Endothelial cell (in vitro differentiated cells): ENCODE measurements around the gene NRG2. TPM values are rescaled to one million over a fixed set of nuclear protein-coding genes. Genes with fewer than 3 reads are reported as not detected.

Source experiments
- DNase-seq: peaks from one replicate; pipeline ENCODE4 v3.0.0; 2021; ENCODE audit warnings: low spot score
- H3K27ac Mint-ChIP-seq: one replicate; pipeline ENCODE4 v1.8.0; 2021; ENCODE audit warnings: mixed read lengths, inconsistent platforms; ENCODE audit not compliant: unreplicated experiment
- H3K27me3 Mint-ChIP-seq: one replicate; pipeline ENCODE4 v1.8.0; 2021; ENCODE audit warnings: mild to moderate bottlenecking, moderate library complexity, mixed read lengths, inconsistent platforms; ENCODE audit not compliant: unreplicated experiment
- H3K36me3 Mint-ChIP-seq: one replicate; pipeline ENCODE4 v1.8.0; 2021; ENCODE audit warnings: mild to moderate bottlenecking, low read depth, mixed read lengths, inconsistent platforms; ENCODE audit not compliant: unreplicated experiment
- H3K4me1 Mint-ChIP-seq: one replicate; pipeline ENCODE4 v1.8.0; 2021; ENCODE audit warnings: mild to moderate bottlenecking, mixed read lengths, inconsistent platforms; ENCODE audit not compliant: unreplicated experiment
- H3K4me3 Mint-ChIP-seq: one replicate; pipeline ENCODE4 v1.8.0; 2021; ENCODE audit warnings: mild to moderate bottlenecking, mixed read lengths, inconsistent platforms; ENCODE audit not compliant: unreplicated experiment
- H3K9me3 Mint-ChIP-seq: one replicate; pipeline ENCODE4 v1.8.0; 2021; ENCODE audit warnings: mixed read lengths, inconsistent platforms; ENCODE audit not compliant: unreplicated experiment
- CTCF ChIP-seq: fragments of 200-600 bp; sonication (generic); IDR thresholded peaks from one replicate; pipeline ENCODE4 v1.5.0; 2021; ENCODE audit warnings: antibody characterized with exemption; ENCODE audit not compliant: unreplicated experiment
- total RNA-seq: library from RNA; stranded (reverse); fragmentation: NEBNext Ultra II Directional; extraction: Animal tissue kit (Norgen Biotek cat#: 25700); gene quantifications from one replicate; pipeline ENCODE4 v1.2.1, GENCODE V29; 2021; ENCODE audit not compliant: unreplicated experiment

The NRG2 gene
- total RNA-seq, 1 donor from 2014 or later, result not detected

DNA sequence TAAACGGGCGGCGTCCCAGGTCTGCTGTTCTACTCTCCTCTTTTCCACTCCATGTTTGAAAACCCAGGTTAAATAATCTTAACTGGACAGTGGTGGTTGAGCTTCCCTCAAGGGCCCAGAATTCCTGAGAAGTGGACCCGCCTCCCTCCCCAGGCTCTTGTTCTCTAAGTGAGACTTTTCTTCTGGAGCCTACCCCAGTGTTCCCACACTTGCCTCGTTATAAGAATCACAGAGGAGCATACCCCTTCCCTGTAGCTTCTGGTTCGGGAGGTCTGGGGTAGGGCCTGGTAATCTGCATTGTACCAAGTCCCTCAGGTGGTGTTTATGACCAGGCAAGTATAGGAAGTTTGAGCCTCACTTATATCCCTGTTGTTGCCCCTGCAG is 235.5 kb downstream of the NRG2 start:
- H3K9me3 Mint-ChIP-seq, result no peaks in the 10 kb centered on the region
- TF ChIP-seq CTCF, result no peak
- DNase-seq, result no peak
- H3K27me3 Mint-ChIP-seq, result peaks cover 9% of the 10 kb centered on the region
- H3K4me1 Mint-ChIP-seq, result no peaks in the 10 kb centered on the region
- peaks cover 9% of the 10 kb centered on the region for H3K36me3 Mint-ChIP-seq
- no peak overlapping the region for H3K27ac Mint-ChIP-seq
- no peak overlapping the region for H3K4me3 Mint-ChIP-seq

DNA sequence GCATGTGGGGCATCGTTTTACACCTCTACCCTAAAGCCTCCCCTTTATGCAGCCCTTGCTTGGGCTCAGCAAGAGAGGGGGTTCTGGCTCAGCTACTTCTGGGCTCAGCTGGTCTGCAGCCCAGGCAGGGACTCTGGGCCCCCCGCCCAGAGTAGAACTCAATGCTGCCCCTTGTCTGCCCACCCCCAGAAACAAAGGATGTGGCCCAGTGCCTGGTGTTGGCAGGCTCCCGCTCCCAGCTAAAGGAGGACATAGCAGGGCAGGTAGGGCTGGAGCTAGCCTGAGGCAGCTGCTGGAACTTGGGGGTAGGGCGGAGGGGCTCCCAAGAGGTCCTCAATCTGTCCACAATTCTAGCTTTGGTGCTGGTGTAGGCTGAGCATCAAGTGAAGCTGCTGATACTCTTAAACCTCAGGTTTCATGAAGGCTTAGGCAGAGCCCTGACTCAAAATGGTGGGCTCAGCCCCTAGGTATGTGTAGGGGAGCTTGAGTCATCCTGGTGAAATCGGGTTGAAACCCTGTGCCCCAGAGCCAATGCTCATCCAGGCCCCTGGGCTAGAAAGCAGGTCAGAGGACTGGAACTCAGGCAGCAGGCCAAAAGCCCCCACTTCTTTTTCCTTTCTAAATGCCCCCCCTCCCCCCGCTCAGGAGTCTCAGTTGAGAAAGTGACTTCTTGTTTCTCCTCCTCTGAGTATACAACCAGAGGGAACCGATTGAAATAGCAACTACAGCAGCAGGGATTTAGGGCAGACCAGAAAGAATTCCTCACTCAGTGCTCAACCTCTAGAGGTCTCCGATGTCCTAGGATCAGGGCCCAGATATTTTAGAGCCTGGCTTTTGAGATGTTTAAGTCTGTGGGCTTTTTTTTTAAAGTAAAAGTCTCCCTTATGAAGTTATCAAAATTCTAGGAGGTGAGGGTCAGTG is 236.1 kb downstream of the NRG2 start:
- Mint-ChIP-seq H3K27me3 (peaks cover 8% of the 10 kb centered on the region), H3K4me1 (no peaks in the 10 kb centered on the region), H3K4me3 (no peak overlapping the region), H3K36me3 (peaks cover 9% of the 10 kb centered on the region), H3K9me3 (no peaks in the 10 kb centered on the region), H3K27ac (no peak overlapping the region)
- TF ChIP-seq CTCF, result no peak
- no peak for DNase-seq

DNA sequence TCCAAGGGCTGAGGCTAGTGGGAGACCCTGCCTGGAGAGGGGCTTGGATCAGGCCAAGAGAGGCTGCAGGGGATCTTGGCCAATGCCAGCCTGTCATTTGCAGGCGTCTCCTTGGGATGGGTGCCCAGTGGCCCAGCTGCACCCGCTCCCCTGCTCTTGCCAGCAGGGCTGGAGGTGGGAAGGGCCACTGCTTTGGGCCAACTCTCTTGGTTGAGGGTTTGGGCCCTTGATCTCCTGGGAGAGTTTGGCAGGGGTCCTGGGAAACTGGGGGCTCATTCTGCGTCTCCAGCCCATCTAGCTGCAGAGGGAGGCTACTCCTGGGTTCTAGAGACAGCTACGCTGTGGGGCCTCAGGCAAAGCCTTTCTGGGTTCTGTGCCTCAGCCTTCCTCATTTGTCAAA is 237.0 kb downstream of the NRG2 start:
- no peak overlapping the region for H3K27ac Mint-ChIP-seq
- H3K27me3 Mint-ChIP-seq, result peaks cover 8% of the 10 kb centered on the region

DNA sequence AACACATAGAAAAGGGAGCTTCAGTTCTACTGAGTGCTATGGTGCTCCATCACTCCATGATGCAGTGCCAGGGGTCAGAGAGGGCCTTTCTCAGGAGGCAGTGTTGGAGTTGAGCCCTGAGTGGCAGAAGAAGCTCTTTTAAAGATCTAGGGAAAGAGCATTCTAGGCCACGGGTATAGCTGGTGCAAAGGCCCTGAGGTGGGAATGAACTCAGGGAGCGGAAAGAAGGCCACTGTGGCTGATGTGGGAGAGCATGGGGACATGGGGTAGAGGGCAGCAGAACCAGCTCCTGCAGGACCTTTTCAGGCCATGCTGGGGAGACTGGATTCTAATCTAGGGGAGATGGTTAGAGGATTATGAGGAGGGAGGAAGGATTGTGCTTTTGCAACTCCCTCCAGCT is 237.6 kb downstream of the NRG2 start:
- no peak overlapping the region for H3K27ac Mint-ChIP-seq
- no peak for DNase-seq
- H3K4me3 Mint-ChIP-seq, result no peak overlapping the region
- H3K4me1 Mint-ChIP-seq, result peaks cover 6% of the 10 kb centered on the region
- H3K27me3 Mint-ChIP-seq, result peaks cover 8% of the 10 kb centered on the region
- no peak for TF ChIP-seq CTCF
- no peaks in the 10 kb centered on the region for H3K9me3 Mint-ChIP-seq
- H3K36me3 Mint-ChIP-seq, result peaks cover 9% of the 10 kb centered on the region

More for the DNA sequence above, 237.0 kb downstream of the NRG2 start:
- H3K36me3 Mint-ChIP-seq, result peaks cover 9% of the 10 kb centered on the region
- DNase-seq, result no peak
- no peak for TF ChIP-seq CTCF
- H3K4me1 Mint-ChIP-seq, result peaks cover 6% of the 10 kb centered on the region
- no peak overlapping the region for H3K4me3 Mint-ChIP-seq
- H3K9me3 Mint-ChIP-seq, result no peaks in the 10 kb centered on the region

DNA sequence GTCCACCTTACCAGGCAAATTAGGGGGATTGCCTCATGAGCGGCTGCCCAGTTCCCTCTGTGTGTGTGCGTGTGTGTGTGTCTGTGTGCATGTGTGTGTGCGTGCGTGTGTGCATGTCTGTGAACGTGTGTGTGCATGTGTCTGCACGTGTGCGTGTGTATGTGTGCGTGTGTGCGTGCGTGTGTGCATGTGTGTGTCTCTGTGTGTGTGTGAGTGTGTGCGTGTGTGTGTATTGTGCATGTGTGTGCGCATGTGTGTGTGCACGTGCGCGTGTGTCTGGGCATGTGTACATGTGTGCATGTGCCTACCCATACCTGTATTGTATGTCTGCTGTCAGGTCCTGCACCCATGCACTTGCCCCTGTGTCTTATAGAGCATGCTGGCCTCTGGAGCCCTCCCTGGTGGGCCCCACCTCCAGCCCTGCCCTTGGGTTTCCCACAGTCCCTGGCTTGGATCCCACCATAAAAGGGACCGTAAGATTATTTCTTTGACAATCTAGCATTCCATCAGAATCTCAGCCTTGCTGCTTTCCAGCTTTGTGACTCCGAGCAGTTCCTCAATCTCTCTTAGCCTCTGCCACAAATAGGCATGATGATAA is 238.2 kb downstream of the NRG2 start:
- Mint-ChIP-seq H3K36me3 (peaks cover 9% of the 10 kb centered on the region), H3K27ac (no peak overlapping the region), H3K27me3 (peaks cover 8% of the 10 kb centered on the region), H3K4me3 (no peak overlapping the region), H3K4me1 (peaks cover 6% of the 10 kb centered on the region), H3K9me3 (no peaks in the 10 kb centered on the region)
- no peak for DNase-seq
- TF ChIP-seq CTCF, result no peak
